Liver (tissue), 3 donors: Measurements from ENCODE around the gene ERVFRD-1.
"Not testable (repeated sequence)": the region's sequence is repeated elsewhere in the genome, so short reads cannot be mapped to it uniquely, and the experiment has no call there.

Experiments
- CTCF ChIP-seq: fragments of 150-350 bp; IDR thresholded peaks from 2 replicates; pipeline ENCODE4 v1.5.1; 2017; ENCODE audit warnings: improper control_type of control experiment, low read depth, low read length; ENCODE audit not compliant: missing input control
- EGR1 ChIP-seq, 2 donors: IDR thresholded peaks; 2 replicates each; pipeline ENCODE4 v1.6.1; 2016 to 2018; ENCODE audit warnings: antibody characterized with exemption in 2 of 2, low read depth in 2 of 2
- FOXA1 ChIP-seq: IDR thresholded peaks from 2 replicates; pipeline ENCODE4 v1.6.1; 2016; ENCODE audit warnings: antibody characterized with exemption
- GABPA ChIP-seq, 2 donors: IDR thresholded peaks in 1 of 2; conservative IDR thresholded peaks in 1 of 2; 2 replicates each; pipeline ENCODE4 v1.6.1; 2016; ENCODE audit warnings: antibody characterized with exemption in 2 of 2, mild to moderate bottlenecking in 1 of 2, moderate library complexity in 1 of 2
- JUND ChIP-seq, 2 donors: IDR thresholded peaks; 2 replicates each; pipeline ENCODE4 v1.6.1; 2016; ENCODE audit warnings: antibody characterized with exemption in 2 of 2
- RAD21 ChIP-seq, 2 donors: IDR thresholded peaks; 2 replicates each; pipeline ENCODE4 v1.6.1; 2016; ENCODE audit warnings: antibody characterized with exemption in 2 of 2, mild to moderate bottlenecking in 2 of 2
- RXRA ChIP-seq, 2 donors: IDR thresholded peaks; 2 replicates each; pipeline ENCODE4 v1.6.1; 2017 to 2018; ENCODE audit warnings: antibody characterized with exemption in 2 of 2, mild to moderate bottlenecking in 1 of 2
- SP1 ChIP-seq: IDR thresholded peaks from 2 replicates; pipeline ENCODE4 v1.6.1; 2018; ENCODE audit warnings: antibody characterized with exemption, mild to moderate bottlenecking
- TAF1 ChIP-seq: conservative IDR thresholded peaks from 2 replicates; pipeline ENCODE4 v1.6.1; 2016; ENCODE audit warnings: antibody characterized with exemption, mild to moderate bottlenecking
- YY1 ChIP-seq: IDR thresholded peaks from 2 replicates; pipeline ENCODE4 v1.6.1; 2016; ENCODE audit warnings: antibody characterized with exemption, mild to moderate bottlenecking
- TF ChIP-seq, protein P1 (sequence below): IDR thresholded peaks from 2 replicates; pipeline ENCODE4 v1.6.1; 2016; ENCODE audit warnings: antibody characterized with exemption
- TF ChIP-seq, protein P2 (sequence below): IDR thresholded peaks from 2 replicates; pipeline ENCODE4 v1.6.1; 2016; ENCODE audit warnings: antibody characterized with exemption
- TF ChIP-seq, protein P3 (sequence below): IDR thresholded peaks from 2 replicates; pipeline ENCODE4 v1.6.1; 2016; ENCODE audit warnings: antibody characterized with exemption, mild to moderate bottlenecking
- donor health status: healthy.
- donor health status: healthy.

DNA sequence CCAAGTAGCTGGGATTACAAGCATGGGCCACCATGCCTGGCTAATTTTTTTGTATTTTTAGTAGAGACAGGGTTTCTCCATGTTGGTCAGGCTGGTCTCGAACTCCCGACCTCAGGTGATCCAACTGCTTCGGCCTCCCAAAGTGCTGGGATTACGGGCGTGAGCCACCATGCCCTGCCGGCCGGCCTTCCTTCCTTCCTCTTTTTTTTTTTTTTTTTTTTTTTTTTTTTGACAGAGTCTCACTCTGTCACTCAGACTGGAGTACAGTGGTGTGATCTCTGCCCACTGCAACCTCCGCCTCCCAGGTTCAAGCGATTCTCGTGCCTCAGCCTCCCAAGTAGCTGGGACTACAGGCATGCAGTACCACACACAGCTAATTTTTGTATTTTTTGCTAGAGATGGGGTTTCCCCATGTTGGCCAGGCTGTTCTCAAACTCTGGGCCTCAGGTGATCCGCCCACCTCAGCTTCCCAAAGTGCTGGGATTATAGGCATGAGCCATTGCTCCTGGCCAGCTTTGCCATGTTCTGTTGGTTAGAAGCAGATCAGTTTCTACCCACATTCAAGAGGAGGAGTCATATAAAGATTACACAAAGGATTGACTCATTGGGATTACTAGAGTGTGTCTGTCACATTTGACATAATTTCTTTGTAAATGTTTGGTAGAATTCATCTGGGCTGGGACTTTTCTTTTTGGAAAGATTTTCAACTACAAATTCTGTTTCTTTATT is 4.4 kb upstream of the ERVFRD-1 start:
- TF ChIP-seq CTCF; TAF1; EGR1 (IDR thresholded peaks at IDR 0.05; ENCODE audit: low read depth in 2 of 2); RAD21 (IDR thresholded peaks at IDR 0.05); JUND (IDR thresholded peaks at IDR 0.05); YY1; GABPA (IDR thresholded peaks at IDR 0.05 in 1 of 2, conservative IDR thresholded peaks at IDR 0.05 in 1 of 2); FOXA1; SP1; RXRA (IDR thresholded peaks at IDR 0.05): not testable (repeated sequence)
- TF ChIP-seq, protein P1, sequence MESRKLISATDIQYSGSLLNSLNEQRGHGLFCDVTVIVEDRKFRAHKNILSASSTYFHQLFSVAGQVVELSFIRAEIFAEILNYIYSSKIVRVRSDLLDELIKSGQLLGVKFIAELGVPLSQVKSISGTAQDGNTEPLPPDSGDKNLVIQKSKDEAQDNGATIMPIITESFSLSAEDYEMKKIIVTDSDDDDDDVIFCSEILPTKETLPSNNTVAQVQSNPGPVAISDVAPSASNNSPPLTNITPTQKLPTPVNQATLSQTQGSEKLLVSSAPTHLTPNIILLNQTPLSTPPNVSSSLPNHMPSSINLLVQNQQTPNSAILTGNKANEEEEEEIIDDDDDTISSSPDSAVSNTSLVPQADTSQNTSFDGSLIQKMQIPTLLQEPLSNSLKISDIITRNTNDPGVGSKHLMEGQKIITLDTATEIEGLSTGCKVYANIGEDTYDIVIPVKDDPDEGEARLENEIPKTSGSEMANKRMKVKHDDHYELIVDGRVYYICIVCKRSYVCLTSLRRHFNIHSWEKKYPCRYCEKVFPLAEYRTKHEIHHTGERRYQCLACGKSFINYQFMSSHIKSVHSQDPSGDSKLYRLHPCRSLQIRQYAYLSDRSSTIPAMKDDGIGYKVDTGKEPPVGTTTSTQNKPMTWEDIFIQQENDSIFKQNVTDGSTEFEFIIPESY = not testable (repeated sequence)
- TF ChIP-seq, protein P2, sequence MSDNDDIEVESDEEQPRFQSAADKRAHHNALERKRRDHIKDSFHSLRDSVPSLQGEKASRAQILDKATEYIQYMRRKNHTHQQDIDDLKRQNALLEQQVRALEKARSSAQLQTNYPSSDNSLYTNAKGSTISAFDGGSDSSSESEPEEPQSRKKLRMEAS = not testable (repeated sequence)
- TF ChIP-seq, protein P3, sequence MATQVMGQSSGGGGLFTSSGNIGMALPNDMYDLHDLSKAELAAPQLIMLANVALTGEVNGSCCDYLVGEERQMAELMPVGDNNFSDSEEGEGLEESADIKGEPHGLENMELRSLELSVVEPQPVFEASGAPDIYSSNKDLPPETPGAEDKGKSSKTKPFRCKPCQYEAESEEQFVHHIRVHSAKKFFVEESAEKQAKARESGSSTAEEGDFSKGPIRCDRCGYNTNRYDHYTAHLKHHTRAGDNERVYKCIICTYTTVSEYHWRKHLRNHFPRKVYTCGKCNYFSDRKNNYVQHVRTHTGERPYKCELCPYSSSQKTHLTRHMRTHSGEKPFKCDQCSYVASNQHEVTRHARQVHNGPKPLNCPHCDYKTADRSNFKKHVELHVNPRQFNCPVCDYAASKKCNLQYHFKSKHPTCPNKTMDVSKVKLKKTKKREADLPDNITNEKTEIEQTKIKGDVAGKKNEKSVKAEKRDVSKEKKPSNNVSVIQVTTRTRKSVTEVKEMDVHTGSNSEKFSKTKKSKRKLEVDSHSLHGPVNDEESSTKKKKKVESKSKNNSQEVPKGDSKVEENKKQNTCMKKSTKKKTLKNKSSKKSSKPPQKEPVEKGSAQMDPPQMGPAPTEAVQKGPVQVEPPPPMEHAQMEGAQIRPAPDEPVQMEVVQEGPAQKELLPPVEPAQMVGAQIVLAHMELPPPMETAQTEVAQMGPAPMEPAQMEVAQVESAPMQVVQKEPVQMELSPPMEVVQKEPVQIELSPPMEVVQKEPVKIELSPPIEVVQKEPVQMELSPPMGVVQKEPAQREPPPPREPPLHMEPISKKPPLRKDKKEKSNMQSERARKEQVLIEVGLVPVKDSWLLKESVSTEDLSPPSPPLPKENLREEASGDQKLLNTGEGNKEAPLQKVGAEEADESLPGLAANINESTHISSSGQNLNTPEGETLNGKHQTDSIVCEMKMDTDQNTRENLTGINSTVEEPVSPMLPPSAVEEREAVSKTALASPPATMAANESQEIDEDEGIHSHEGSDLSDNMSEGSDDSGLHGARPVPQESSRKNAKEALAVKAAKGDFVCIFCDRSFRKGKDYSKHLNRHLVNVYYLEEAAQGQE = not testable (repeated sequence)
